Right ventricle myocardium superior (tissue), 1 donor: Measurements from ENCODE around the gene ARV1. TPM values are rescaled to one million over a fixed set of nuclear protein-coding genes. Genes with fewer than 3 reads are reported as not detected.

Source experiments
- ATAC-seq: fragments of 200-7000 bp; cut with Tn5 transposase; one replicate; pipeline ENCODE4 v1.9.1; 2020; ENCODE audit warnings: mild to moderate bottlenecking; ENCODE audit not compliant: poor library complexity
- DNase-seq: peaks from one replicate; pipeline ENCODE4 v3.0.0-alpha.2; 2020
- intact Hi-C: fragments of 100-400 bp; cut with DNase I; formaldehyde crosslinking; loops from one replicate; pipeline ENCODE4 v1.11.2; 2022
- long read RNA-seq: library from polyadenylated mRNA; unstranded; transcript quantifications from one replicate; pipeline ENCODE4 v2.0.0, GENCODE V29; 2021
- total RNA-seq: library from RNA; stranded (reverse); fragmentation: NEBNext Ultra II Directional; extraction: Animal tissue kit (Norgen Biotek cat#: 25700); gene quantifications from one replicate; pipeline ENCODE4 v1.2.1, GENCODE V29; 2021
- donor health status: DM: no; HTN: yes; CAD: no; lungs with severe emphysema.

Gene ARV1
- 15.2 TPM for total RNA-seq
- long read RNA-seq, transcript ARV1-201 (6 exons, 1,335 nt): major isoform, 12 of 21 reads
- long read RNA-seq, partial matches to known transcripts: 0 of 21 reads
- long read RNA-seq, other reads (novel, unspliced or antisense): 8 of 21 reads

GRCh38 chr1:230978491-230979388, at the start of gene ARV1, which contains the start of gene TTC13:
ARV1 (plus strand) TSS chr1:230979094; CDS start chr1:230979106, 12 bp downstream.
TTC13 (minus strand) TSS chr1:230978861; CDS start chr1:230978830, 31 bp downstream.
- ATAC-seq (peak; percentile 100), DNase-seq (peak; percentile 99)
- intact Hi-C loops: no loop called here

DNA sequence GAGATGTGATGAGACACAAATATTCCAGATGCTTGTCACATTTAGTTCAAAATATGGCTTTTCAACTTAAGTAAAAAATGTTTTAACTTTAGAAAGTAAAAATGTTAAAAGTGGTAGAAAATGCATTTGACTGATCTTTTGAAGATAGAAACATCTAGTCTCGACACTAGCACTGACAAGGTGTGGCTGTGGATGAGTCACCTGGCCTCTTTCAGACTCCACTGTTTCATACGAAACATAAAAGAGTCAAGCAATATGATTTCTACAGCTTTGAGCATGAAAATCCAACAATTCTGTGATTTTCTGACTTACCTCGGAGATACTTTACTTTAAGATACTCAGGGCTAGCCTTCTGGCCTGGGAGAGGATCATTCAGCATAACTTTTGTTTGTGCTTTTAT, 47.9 kb upstream of the ARV1 start:
- ATAC-seq (no peak), DNase-seq (no peak)
- intact Hi-C loops: no loop called here

GRCh38 chr1:230935852-230936251, 43.0 kb upstream of the ARV1 start:
- intact Hi-C loops: no loop called here
- DNase-seq (no peak), ATAC-seq (no peak)

GRCh38 chr1:230936475-230936874, 42.4 kb upstream of the ARV1 start:
- ATAC-seq (no peak), DNase-seq (no peak)
- intact Hi-C loops: no loop called here

- ATAC-seq: no peak
- no peak for DNase-seq
Observed at GRCh38 chr1:230937371-230937770, 41.5 kb upstream of the ARV1 start.

DNA sequence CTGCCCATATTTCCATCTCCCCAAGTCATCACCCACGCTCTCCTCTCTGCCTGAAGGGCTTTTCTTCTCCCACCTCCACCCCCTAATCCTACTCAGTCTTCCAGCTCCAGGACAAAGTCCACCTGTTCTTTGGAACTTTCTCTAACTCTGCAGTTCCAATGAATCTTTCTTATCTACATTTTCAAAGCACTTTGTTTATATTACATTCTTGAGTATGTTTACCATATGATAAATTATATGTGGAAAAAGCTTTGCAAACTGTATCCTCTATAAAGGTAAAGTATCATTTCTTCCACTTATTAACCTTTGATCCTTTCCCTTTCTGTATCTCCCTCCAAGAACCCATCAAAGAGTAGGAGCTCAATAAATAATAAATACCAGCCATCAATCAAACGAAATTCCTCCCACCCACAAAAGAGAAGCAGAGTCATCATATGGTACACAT, 39.9 kb upstream of the ARV1 start:
- intact Hi-C loops: no loop called here
- no peak for ATAC-seq
- no peak for DNase-seq

More at GRCh38 chr1:230937371-230937770, 41.5 kb upstream of the ARV1 start:
- intact Hi-C loops: no loop called here

GRCh38 chr1:230939806-230940489, 38.9 kb upstream of the ARV1 start:
- ATAC-seq (no peak), DNase-seq (no peak)
- intact Hi-C loops: no loop called here

DNA sequence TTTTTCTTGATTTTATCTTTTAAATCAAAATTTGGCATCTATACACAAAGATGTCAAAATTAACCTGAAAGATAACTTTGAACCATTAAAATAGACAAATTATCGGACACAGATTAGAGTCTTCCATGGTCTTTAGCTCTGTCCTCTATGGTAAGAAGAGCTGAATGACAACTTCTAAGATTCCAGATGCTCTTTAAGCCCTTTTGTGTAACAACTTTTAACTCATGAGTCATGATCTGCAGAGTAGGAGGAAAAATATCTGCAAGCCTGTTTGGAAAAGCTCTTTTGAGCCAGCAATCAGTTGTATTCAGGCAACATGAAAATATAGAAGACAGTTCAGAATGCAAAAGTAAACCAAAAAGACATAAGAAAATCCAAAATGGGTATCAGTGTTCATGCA, 38.0 kb upstream of the ARV1 start:
- intact Hi-C loops: no loop called here
- ATAC-seq (no peak), DNase-seq (no peak)

- intact Hi-C loops: no loop called here
- no peak for ATAC-seq
Observed at GRCh38 chr1:230943048-230943593, 35.8 kb upstream of the ARV1 start.

DNA sequence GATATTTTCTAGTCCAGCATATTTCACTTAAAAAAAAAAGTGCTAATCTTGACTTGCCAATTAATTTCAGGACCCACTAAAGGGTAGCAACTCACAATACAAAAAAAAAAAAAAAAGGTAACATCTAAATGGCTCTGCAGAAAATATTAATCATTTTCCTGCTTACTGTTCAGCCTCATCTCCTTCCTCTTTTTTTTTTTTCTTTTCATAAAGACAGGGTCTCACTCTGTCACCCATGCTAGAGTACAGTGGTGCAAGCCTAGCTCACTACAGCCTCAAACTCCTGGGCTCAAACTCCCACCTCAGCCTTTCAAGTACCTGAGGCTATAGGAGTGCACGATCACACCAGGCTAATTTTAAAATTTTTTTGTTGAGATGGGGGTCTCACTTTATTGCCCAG, 30.6 kb upstream of the ARV1 start:
- DNase-seq (no peak), ATAC-seq (no peak)
- intact Hi-C loops: no loop called here

More at GRCh38 chr1:230943048-230943593, 35.8 kb upstream of the ARV1 start:
- no peak for DNase-seq

GRCh38 chr1:230948903-230949302, 30.0 kb upstream of the ARV1 start:
- intact Hi-C loops: no loop called here
- DNase-seq (no peak), ATAC-seq (no peak)

DNA sequence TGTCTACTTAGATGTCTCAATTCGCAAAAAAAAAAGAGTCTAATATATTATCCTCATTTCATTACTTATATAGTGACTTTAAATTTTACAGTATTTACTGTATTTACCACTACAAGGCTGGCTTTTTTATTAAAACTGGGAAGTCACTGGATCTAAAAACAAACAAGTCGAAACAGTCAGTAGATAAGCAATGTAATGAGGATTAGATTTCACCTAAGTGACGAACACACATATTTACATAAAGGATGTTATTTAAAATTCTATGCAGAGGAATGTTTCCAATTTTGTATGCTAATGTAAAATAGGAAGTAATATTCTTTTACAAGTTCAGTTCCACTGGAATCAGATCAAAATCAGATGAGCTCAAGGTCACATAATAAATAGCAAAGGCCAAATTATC, 28.5 kb upstream of the ARV1 start:
- ATAC-seq (no peak), DNase-seq (no peak)
- intact Hi-C loops: no loop called here

DNA sequence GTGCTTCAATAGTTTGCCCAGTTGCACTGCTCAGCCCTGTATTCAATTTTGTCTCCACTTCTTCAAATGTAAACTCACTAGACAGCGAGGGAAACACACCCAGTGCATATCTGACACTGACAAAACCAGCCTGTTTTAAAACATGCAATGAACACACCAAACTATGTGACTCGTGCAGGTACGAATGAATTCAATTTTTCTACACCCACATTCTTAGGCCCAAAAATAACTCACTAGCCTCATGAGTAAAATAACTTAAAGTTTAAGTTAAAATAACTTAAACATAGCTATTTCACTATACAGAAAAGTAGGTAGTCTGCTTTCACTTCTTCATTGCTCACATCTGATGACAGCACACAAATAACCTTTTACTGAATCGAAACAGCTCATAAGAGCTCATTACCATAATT, 21.3 kb upstream of the ARV1 start:
- intact Hi-C loops: no loop called here
- ATAC-seq (no peak), DNase-seq (no peak)

- intact Hi-C loops: no loop called here
- ATAC-seq: no peak
- DNase-seq: no peak
Observed at GRCh38 chr1:230958370-230958769, 20.5 kb upstream of the ARV1 start.

DNA sequence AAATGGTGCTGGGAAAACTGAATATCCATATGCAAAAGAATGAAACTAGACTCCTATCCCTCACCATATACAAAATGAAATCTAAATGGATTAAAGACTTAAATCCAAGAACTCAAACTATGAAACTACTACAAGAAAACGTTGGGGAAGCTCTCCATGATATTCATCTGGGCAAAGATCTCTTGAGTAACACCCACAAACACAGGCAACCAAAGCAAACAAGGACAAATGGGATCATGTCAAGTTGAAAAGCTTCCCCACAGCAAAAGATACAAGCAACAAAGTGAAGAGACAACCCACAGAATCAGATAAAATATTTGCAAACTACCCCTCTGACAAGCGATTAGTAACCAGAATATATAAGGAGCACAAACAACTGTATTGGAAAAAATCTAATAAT, 14.0 kb upstream of the ARV1 start:
- DNase-seq (no peak), ATAC-seq (no peak)
- intact Hi-C loops: no loop called here

GRCh38 chr1:230965535-230965934, 13.4 kb upstream of the ARV1 start:
- ATAC-seq (no peak), DNase-seq (no peak)
- intact Hi-C loops: no loop called here

DNA sequence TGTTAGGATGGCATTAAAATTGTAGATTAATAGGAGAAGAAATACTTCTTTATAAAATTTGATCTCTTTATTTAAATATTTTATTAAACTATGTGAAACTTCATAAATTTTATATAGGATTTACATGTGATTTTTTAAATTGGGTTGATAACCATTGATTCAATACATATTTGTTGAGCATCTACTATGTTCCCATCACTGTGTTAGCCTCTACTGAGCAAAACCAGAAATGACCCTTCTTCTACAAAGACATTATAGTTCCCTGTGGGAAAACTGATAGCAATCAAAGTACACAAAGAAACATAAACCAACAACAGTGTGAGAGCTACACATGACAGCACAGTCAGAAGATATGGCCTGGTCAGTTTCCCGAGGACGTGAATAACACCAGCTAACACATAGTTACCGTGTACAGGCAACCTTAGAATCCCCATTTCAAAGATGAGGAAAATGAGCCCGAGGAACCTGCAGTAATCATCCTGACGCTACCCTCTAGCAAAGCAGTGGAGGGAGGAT, 12.5 kb upstream of the ARV1 start:
- no peak for ATAC-seq
- intact Hi-C loops: no loop called here
- DNase-seq: no peak

DNA sequence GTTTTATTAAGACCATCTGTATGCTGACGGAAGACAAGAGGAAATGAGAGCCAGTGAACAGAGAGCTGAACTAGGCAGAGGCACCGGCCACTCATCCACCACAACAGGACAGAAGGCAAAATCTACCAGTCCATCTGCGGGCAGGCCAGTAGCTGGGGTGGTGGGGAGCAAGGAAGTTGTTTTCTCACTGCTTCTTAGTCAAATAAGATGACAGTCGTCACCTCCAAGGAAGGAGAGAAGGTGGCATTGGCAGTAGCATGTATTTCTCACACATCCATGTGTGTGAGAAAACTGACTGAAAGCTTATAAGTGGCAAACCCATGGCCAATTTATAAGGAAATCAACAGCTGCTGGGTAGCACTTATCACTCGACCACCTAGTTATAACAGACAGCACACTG, 8.5 kb upstream of the ARV1 start:
- intact Hi-C loops: no loop called here
- no peak for DNase-seq
- no peak for ATAC-seq

DNA sequence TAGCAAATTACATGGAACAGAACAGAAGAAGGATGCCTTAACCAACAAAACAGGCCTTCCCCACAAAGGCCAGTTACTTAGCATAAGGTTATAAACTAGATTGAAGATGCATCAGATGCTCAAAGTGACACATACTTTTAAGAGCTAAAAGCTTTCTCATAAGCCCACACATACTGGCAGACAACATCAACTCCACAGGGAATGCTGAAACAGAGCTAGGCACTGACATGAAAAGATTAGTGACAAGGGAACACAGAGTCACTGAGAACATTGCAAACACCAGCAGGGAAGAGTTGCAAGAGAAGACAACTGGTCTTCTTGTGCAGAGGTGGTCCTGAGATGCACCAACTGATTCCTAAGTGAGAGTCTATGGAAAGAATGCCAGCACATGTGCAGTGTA, 7.1 kb upstream of the ARV1 start:
- DNase-seq (no peak), ATAC-seq (no peak)
- intact Hi-C loops: no loop called here
